ENCODE results near the gene AOC3.

The AOC3 gene

DNA sequence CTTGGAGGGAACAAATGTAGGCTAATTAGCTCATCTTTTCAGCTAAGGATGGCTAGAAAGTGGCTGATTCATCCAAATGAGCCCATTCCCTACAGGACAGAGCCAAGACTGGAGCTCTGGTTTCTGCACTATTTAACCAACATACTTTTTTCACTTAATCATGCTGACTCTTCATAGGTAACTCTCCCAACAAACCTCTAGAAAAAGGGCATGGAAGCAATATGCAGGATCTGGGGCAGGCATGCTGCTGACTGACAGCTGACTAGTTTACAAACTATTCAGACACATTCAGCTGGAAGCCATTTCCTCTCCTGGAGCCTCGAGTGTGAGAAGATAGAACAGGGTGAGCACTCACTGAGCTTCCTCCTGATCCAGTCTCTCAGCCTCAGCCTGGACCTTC lies 33.1 kb upstream of the AOC3 start:
- no peak overlapping the region for H2AFZ ChIP-seq (ENCODE audit: low read length)
- no peaks in the 10 kb centered on the region for H3K9me3 ChIP-seq (ENCODE audit: insufficient read depth, low read depth, low read length)
- H3F3A ChIP-seq (ENCODE audit: low read depth): no peaks in the 10 kb centered on the region
- H3K4me3 ChIP-seq (ENCODE audit: low read length, poor library complexity, severe bottlenecking): no peak overlapping the region
- peaks cover 58% of the 10 kb centered on the region; the same call in 1 of the 2 replicates for H3K36me3 ChIP-seq (ENCODE audit: insufficient read depth, low read length)
- peaks cover 9% of the 10 kb centered on the region; the same call in 1 of the 2 replicates for H3K79me2 ChIP-seq (ENCODE audit: insufficient read depth, low read length)
- no peaks in the 10 kb centered on the region for H3K9me2 ChIP-seq (replicated peaks; ENCODE audit: low read depth, low read length)
- no peak for TF ChIP-seq EZH2phosphoT487 (IDR thresholded peaks at IDR 0.05; ENCODE audit: borderline replicate concordance)
- TF ChIP-seq, protein P1, sequence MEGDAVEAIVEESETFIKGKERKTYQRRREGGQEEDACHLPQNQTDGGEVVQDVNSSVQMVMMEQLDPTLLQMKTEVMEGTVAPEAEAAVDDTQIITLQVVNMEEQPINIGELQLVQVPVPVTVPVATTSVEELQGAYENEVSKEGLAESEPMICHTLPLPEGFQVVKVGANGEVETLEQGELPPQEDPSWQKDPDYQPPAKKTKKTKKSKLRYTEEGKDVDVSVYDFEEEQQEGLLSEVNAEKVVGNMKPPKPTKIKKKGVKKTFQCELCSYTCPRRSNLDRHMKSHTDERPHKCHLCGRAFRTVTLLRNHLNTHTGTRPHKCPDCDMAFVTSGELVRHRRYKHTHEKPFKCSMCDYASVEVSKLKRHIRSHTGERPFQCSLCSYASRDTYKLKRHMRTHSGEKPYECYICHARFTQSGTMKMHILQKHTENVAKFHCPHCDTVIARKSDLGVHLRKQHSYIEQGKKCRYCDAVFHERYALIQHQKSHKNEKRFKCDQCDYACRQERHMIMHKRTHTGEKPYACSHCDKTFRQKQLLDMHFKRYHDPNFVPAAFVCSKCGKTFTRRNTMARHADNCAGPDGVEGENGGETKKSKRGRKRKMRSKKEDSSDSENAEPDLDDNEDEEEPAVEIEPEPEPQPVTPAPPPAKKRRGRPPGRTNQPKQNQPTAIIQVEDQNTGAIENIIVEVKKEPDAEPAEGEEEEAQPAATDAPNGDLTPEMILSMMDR (conservative IDR thresholded peaks at IDR 0.05; ENCODE audit: low read length): no peak
- no peak overlapping the region for H3K9ac ChIP-seq (ENCODE audit: low read depth, low read length, poor library complexity, severe bottlenecking)
- H3K4me2 ChIP-seq (ENCODE audit: low read depth, low read length, poor library complexity, severe bottlenecking): no peak overlapping the region
- H3K4me1 ChIP-seq (ENCODE audit: insufficient read depth, low read length, poor library complexity, severe bottlenecking): peaks cover 5% of the 10 kb centered on the region
- H3K27me3 ChIP-seq (ENCODE audit: insufficient read depth, low read length, poor library complexity, severe bottlenecking): no peaks in the 10 kb centered on the region
- H4K20me1 ChIP-seq (ENCODE audit: insufficient read depth, low read length, poor library complexity, severe bottlenecking): peaks cover 4% of the 10 kb centered on the region

DNA sequence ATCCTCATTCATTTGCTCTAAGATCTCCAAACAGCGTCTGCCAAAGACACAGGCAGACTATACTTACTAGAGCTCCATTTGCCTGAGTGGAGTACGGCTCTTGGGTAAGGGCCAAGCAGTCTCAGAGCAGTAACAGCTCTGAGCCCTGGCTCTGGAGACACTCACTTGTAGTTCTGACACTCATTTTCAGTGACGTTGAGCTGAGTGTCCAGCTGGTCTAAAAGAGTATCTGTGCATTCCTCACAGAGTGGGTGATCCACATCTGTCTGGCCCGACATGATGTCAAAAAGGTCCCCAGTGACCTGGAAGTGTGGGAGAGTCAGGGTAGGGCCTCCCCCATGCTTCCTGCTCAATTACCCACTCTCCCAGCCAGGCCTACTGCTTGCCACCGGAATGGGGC lies 32.6 kb upstream of the AOC3 start:
- no peak overlapping the region for H2AFZ ChIP-seq (ENCODE audit: low read length)

GRCh38 chr17:42819939-42820535 lies 31.0 kb upstream of the AOC3 start:
- peaks cover 42% of the 10 kb centered on the region; the same call in 1 of the 2 replicates for H3K36me3 ChIP-seq (ENCODE audit: insufficient read depth, low read length)
- H3F3A ChIP-seq (ENCODE audit: low read depth): no peaks in the 10 kb centered on the region
- peaks cover 21% of the 10 kb centered on the region for H3K79me2 ChIP-seq (ENCODE audit: insufficient read depth, low read length)
- TF ChIP-seq EZH2phosphoT487 (IDR thresholded peaks at IDR 0.05; ENCODE audit: borderline replicate concordance): no peak
- TF ChIP-seq, protein P1 (conservative IDR thresholded peaks at IDR 0.05; ENCODE audit: low read length): peak; percentile 96
- peaks cover 10% of the 10 kb centered on the region for H3K4me1 ChIP-seq (ENCODE audit: insufficient read depth, low read length, poor library complexity, severe bottlenecking)
- H3K9ac ChIP-seq (ENCODE audit: low read depth, low read length, poor library complexity, severe bottlenecking): no peak overlapping the region
- peaks cover 7% of the 10 kb centered on the region for H4K20me1 ChIP-seq (ENCODE audit: insufficient read depth, low read length, poor library complexity, severe bottlenecking)
- H3K9me2 ChIP-seq (replicated peaks; ENCODE audit: low read depth, low read length): no peaks in the 10 kb centered on the region
- H3K4me2 ChIP-seq (ENCODE audit: low read depth, low read length, poor library complexity, severe bottlenecking): no peak overlapping the region
- H2AFZ ChIP-seq (ENCODE audit: low read length): no peak overlapping the region
- H3K4me3 ChIP-seq (ENCODE audit: low read length, poor library complexity, severe bottlenecking): no peak overlapping the region
- no peaks in the 10 kb centered on the region for H3K9me3 ChIP-seq (ENCODE audit: insufficient read depth, low read depth, low read length)
- H3K27me3 ChIP-seq (ENCODE audit: insufficient read depth, low read length, poor library complexity, severe bottlenecking): no peaks in the 10 kb centered on the region

More for the DNA sequence above, 32.6 kb upstream of the AOC3 start:
- H3K4me3 ChIP-seq (ENCODE audit: low read length, poor library complexity, severe bottlenecking): no peak overlapping the region
- peaks cover 14% of the 10 kb centered on the region for H3K79me2 ChIP-seq (ENCODE audit: insufficient read depth, low read length)
- no peak overlapping the region for H3K9ac ChIP-seq (ENCODE audit: low read depth, low read length, poor library complexity, severe bottlenecking)
- no peaks in the 10 kb centered on the region for H3K9me2 ChIP-seq (replicated peaks; ENCODE audit: low read depth, low read length)
- H3K36me3 ChIP-seq (ENCODE audit: insufficient read depth, low read length): peaks cover 57% of the 10 kb centered on the region; the same call in 1 of the 2 replicates
- H3K4me2 ChIP-seq (ENCODE audit: low read depth, low read length, poor library complexity, severe bottlenecking): no peak overlapping the region
- H3K9me3 ChIP-seq (ENCODE audit: insufficient read depth, low read depth, low read length): no peaks in the 10 kb centered on the region
- peaks cover 4% of the 10 kb centered on the region for H4K20me1 ChIP-seq (ENCODE audit: insufficient read depth, low read length, poor library complexity, severe bottlenecking)
- no peak for TF ChIP-seq EZH2phosphoT487 (IDR thresholded peaks at IDR 0.05; ENCODE audit: borderline replicate concordance)
- TF ChIP-seq, protein P1 (conservative IDR thresholded peaks at IDR 0.05; ENCODE audit: low read length): no peak
- H3K4me1 ChIP-seq (ENCODE audit: insufficient read depth, low read length, poor library complexity, severe bottlenecking): peaks cover 7% of the 10 kb centered on the region
- no peaks in the 10 kb centered on the region for H3K27me3 ChIP-seq (ENCODE audit: insufficient read depth, low read length, poor library complexity, severe bottlenecking)
- H3F3A ChIP-seq (ENCODE audit: low read depth): no peaks in the 10 kb centered on the region
